GM23338 (cell line): ENCODE results near the gene TADA2A. TPM values are rescaled to one million over a fixed set of nuclear protein-coding genes. Genes with fewer than 3 reads are reported as not detected.

Experiments used
- ATAC-seq: fragments of 200-7000 bp; cut with Tn5 transposase; 3 replicates; pipeline ENCODE4 v1.9.1; 2020
- DNase-seq: peaks from one replicate; pipeline ENCODE4 v3.0.0-alpha.2; 2015; ENCODE audit warnings: low spot score
- H2AFZ ChIP-seq: fragments of 200-600 bp; sonication (generic); 2 replicates; pipeline ENCODE4 v1.8.0; 2016; ENCODE audit warnings: antibody characterized with exemption, mild to moderate bottlenecking, moderate library complexity
- H3F3A ChIP-seq: fragments of 200-600 bp; sonication (generic); replicated peaks from 2 replicates; pipeline ENCODE4 v1.8.0; 2017; ENCODE audit warnings: antibody characterized with exemption, mixed run types, low read depth
- H3K27ac ChIP-seq: fragments of 200-600 bp; sonication (generic); 2 replicates; pipeline ENCODE4 v1.6.1; 2016; ENCODE audit warnings: low read depth
- H3K27me3 ChIP-seq: fragments of 200-600 bp; sonication (generic); 2 replicates; pipeline ENCODE4 v1.8.0; 2016; ENCODE audit warnings: mild to moderate bottlenecking, mixed run types, moderate library complexity; ENCODE audit not compliant: insufficient read depth
- H3K36me3 ChIP-seq: fragments of 200-600 bp; sonication (generic); 2 replicates; pipeline ENCODE4 v1.8.0; 2016; ENCODE audit warnings: mild to moderate bottlenecking; ENCODE audit not compliant: insufficient read depth
- H3K4me1 ChIP-seq: fragments of 200-600 bp; sonication (generic); 2 replicates; pipeline ENCODE4 v1.8.0; 2016; ENCODE audit warnings: mild to moderate bottlenecking, moderate library complexity; ENCODE audit not compliant: insufficient read depth
- H3K4me2 ChIP-seq: fragments of 200-600 bp; sonication (generic); 2 replicates; pipeline ENCODE4 v1.7.1; 2017; ENCODE audit warnings: mixed run types
- H3K4me3 ChIP-seq: fragments of 200-600 bp; sonication (generic); 2 replicates; pipeline ENCODE4 v1.6.1; 2016; ENCODE audit warnings: mixed run types
- H3K79me2 ChIP-seq: fragments of 200-600 bp; sonication (generic); replicated peaks from 2 replicates; pipeline ENCODE4 v1.8.0; 2017; ENCODE audit warnings: mild to moderate bottlenecking; ENCODE audit not compliant: insufficient read depth
- H3K9me2 ChIP-seq: fragments of 200-600 bp; sonication (generic); 2 replicates; pipeline ENCODE4 v1.8.0; 2017; ENCODE audit not compliant: insufficient read depth
- H4K20me1 ChIP-seq: fragments of 200-600 bp; sonication (generic); replicated peaks from 2 replicates; pipeline ENCODE4 v1.8.0; 2017; ENCODE audit warnings: mild to moderate bottlenecking; ENCODE audit not compliant: insufficient read depth
- H3K27ac Mint-ChIP-seq: 2 replicates; pipeline ENCODE4 v1.8.0; 2020; ENCODE audit warnings: inconsistent platforms, mild to moderate bottlenecking, moderate library complexity, mixed read lengths
- H3K27me3 Mint-ChIP-seq: 3 replicates; pipeline ENCODE4 v1.8.0; 2022; ENCODE audit warnings: low read depth, mild to moderate bottlenecking, moderate library complexity, mixed read lengths, inconsistent platforms; ENCODE audit not compliant: insufficient read depth, poor library complexity
- H3K36me3 Mint-ChIP-seq: 3 replicates; pipeline ENCODE4 v1.8.0; 2021; ENCODE audit warnings: low read depth, mild to moderate bottlenecking, inconsistent platforms, moderate library complexity, mixed read lengths
- H3K4me1 Mint-ChIP-seq: 3 replicates; pipeline ENCODE4 v1.8.0; 2020; ENCODE audit warnings: mild to moderate bottlenecking, inconsistent platforms, mixed read lengths
- H3K4me3 Mint-ChIP-seq: 3 replicates; pipeline ENCODE4 v1.8.0; 2021; ENCODE audit warnings: moderate library complexity, mild to moderate bottlenecking, inconsistent platforms, mixed read lengths
- H3K9me3 Mint-ChIP-seq: 3 replicates; pipeline ENCODE4 v1.8.0; 2020; ENCODE audit warnings: moderate library complexity, mild to moderate bottlenecking, inconsistent platforms, mixed read lengths
- CREB1 ChIP-seq: fragments of 250-450 bp; sonication (Bioruptor Pico); IDR thresholded peaks from 2 replicates; pipeline ENCODE4 v1.5.0; 2020; ENCODE audit warnings: low read depth, mild to moderate bottlenecking, moderate library complexity
- CTCF ChIP-seq, 2 experiments: fragments of 200-600 bp in 1 of 2; sonication (generic) in 1 of 2; conservative IDR thresholded peaks; 2 replicates each; pipeline versions ENCODE4 v1.5.1 to v1.6.1; 2016 to 2017; ENCODE audit warnings: antibody characterized with exemption in 2 of 2, low read depth in 2 of 2, mild to moderate bottlenecking in 2 of 2, moderate library complexity in 1 of 2
- ETS1 ChIP-seq: IDR thresholded peaks from 2 replicates; pipeline ENCODE4 v1.6.1; 2016; ENCODE audit warnings: antibody characterized with exemption
- EZH2 ChIP-seq: fragments of 200-600 bp; sonication (generic); IDR thresholded peaks from one replicate; pipeline ENCODE4 v1.8.0; 2017; ENCODE audit warnings: antibody characterized with exemption, mild to moderate bottlenecking, low read depth; ENCODE audit not compliant: unreplicated experiment
- EZH2phosphoT487 ChIP-seq: fragments of 200-600 bp; sonication (generic); IDR thresholded peaks from one replicate; pipeline ENCODE4 v1.8.1; 2018; ENCODE audit warnings: antibody characterized with exemption; ENCODE audit not compliant: unreplicated experiment
- JUNB ChIP-seq: IDR thresholded peaks from one replicate; pipeline ENCODE4 v1.6.1; 2016; ENCODE audit warnings: antibody characterized with exemption; ENCODE audit not compliant: unreplicated experiment
- NANOG ChIP-seq: IDR thresholded peaks from 2 replicates; pipeline ENCODE4 v1.6.1; 2016; ENCODE audit warnings: antibody characterized with exemption, borderline replicate concordance
- POLR2AphosphoS5 ChIP-seq: IDR thresholded peaks from 2 replicates; pipeline ENCODE4 v1.6.1; 2016; ENCODE audit warnings: antibody characterized with exemption, low read depth
- REST ChIP-seq: IDR thresholded peaks from one replicate; pipeline ENCODE4 v1.6.1; 2018; ENCODE audit warnings: antibody characterized with exemption; ENCODE audit not compliant: unreplicated experiment
- STAT1 ChIP-seq: IDR thresholded peaks from one replicate; pipeline ENCODE4 v1.6.1; 2016; ENCODE audit warnings: antibody characterized with exemption; ENCODE audit not compliant: unreplicated experiment
- ZNF114 ChIP-seq: fragments of 250-450 bp; sonication (Bioruptor Pico); IDR thresholded peaks from 2 replicates; pipeline ENCODE4 v1.5.0; 2020; ENCODE audit warnings: mild to moderate bottlenecking, moderate library complexity
- ZNF331 ChIP-seq: fragments of 250-450 bp; sonication (Bioruptor Pico); IDR thresholded peaks from 2 replicates; pipeline ENCODE4 v1.5.0; 2020; ENCODE audit warnings: low read depth, mild to moderate bottlenecking, moderate library complexity
- ZNF462 ChIP-seq: fragments of 250-450 bp; sonication (Bioruptor Pico); IDR thresholded peaks from 2 replicates; pipeline ENCODE4 v1.5.0; 2020; ENCODE audit warnings: mild to moderate bottlenecking, moderate library complexity
- polyA plus RNA-seq: library from polyadenylated mRNA; unstranded; fragments of >200 nt; fragmentation: Nextera tagmentation; extraction: Ambion mirVana; gene quantifications from 2 replicates; pipeline ENCODE4 v1.2.1, GENCODE V29; 2016
- total RNA-seq: library from RNA; depleted of rRNA; stranded (reverse); fragments of >200 nt; shearing (Covaris generic); gene quantifications from 2 replicates; pipeline ENCODE4 v1.2.3, GENCODE V29; 2014

Gene TADA2A
- total and polyA plus RNA-seq, 2 experiments from 2014 or later, result 14.5 to 17.1 TPM

GRCh38 chr17:37466471-37466870 lies 59.8 kb downstream of the TADA2A start:
- H3K27me3 Mint-ChIP-seq, result no peaks in the 10 kb centered on the region
- Histone ChIP-seq H3K4me1 (no peaks in the 10 kb centered on the region), H3F3A (0 out of 2 replicates have a peak, but pooled peaks cover 3% of the 10 kb centered on the region), H3K4me2 (no peak overlapping the region), H2AFZ (no peak overlapping the region), H3K4me3 (no peak overlapping the region), H4K20me1 (no peaks in the 10 kb centered on the region), H3K36me3 (peaks cover 9% of the 10 kb centered on the region), H3K9me2 (no peaks in the 10 kb centered on the region), H3K79me2 (no peaks in the 10 kb centered on the region), H3K27ac (no peak overlapping the region), H3K27me3 (no peaks in the 10 kb centered on the region)
- H3K4me3 Mint-ChIP-seq, result no peak overlapping the region
- H3K4me1 Mint-ChIP-seq, result no peaks in the 10 kb centered on the region
- H3K9me3 Mint-ChIP-seq, result no peaks in the 10 kb centered on the region
- ATAC-seq (no peak), DNase-seq (no peak)
- TF ChIP-seq CTCF (conservative IDR thresholded peaks at IDR 0.05; ENCODE audit: low read depth in 2 of 2) (no peak), NANOG (no peak), ZNF114 (no peak), EZH2 (no peak), POLR2AphosphoS5 (no peak), EZH2phosphoT487 (no peak), ZNF462 (CRISPR knock-in tag) (no peak), JUNB (no peak), REST (no peak), ETS1 (no peak), STAT1 (no peak), CREB1 (CRISPR knock-in tag) (no peak), ZNF331 (CRISPR knock-in tag) (no peak)
- H3K27ac Mint-ChIP-seq, result no peak overlapping the region
- H3K36me3 Mint-ChIP-seq, result peaks cover 31% of the 10 kb centered on the region
